ENCODE results near the gene NAP1L1.
A peak's percentile ranks its signal among the peaks of the same experiment; 100 is the strongest.

Gene NAP1L1

DNA sequence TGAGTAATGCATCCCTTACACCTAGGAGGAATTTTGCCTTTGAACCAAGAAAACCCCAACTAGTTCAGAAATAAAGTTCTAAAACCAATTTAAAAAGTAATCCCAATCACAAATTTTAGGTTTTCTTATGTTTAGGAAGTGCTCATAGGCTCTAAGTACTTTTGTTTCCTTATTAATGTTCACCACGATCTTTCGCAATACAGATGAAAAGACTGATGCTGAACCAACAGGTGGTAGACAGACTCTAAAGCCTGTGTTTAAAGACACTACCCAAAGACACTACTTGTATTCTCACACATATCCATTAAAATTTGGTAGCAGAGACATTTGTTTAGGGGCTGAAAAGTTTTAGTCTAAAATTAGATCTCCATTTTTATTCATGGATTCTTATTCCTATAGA lies 42.3 kb downstream of the NAP1L1 start:
- Mint-ChIP-seq H3K4me3 (no peak overlapping the region), H3K9me3 (no peaks in the 10 kb centered on the region), H3K27me3 (ENCODE audit: low read depth) (no peaks in the 10 kb centered on the region), H3K27ac (no peak overlapping the region), H3K36me3 (ENCODE audit: low read depth) (peaks cover 19% of the 10 kb centered on the region), H3K4me1 (peaks cover 7% of the 10 kb centered on the region)
- TF ChIP-seq, protein P1, sequence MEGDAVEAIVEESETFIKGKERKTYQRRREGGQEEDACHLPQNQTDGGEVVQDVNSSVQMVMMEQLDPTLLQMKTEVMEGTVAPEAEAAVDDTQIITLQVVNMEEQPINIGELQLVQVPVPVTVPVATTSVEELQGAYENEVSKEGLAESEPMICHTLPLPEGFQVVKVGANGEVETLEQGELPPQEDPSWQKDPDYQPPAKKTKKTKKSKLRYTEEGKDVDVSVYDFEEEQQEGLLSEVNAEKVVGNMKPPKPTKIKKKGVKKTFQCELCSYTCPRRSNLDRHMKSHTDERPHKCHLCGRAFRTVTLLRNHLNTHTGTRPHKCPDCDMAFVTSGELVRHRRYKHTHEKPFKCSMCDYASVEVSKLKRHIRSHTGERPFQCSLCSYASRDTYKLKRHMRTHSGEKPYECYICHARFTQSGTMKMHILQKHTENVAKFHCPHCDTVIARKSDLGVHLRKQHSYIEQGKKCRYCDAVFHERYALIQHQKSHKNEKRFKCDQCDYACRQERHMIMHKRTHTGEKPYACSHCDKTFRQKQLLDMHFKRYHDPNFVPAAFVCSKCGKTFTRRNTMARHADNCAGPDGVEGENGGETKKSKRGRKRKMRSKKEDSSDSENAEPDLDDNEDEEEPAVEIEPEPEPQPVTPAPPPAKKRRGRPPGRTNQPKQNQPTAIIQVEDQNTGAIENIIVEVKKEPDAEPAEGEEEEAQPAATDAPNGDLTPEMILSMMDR (IDR thresholded peaks at IDR 0.05; ENCODE audit: unreplicated experiment in 3 of 3) = no peak

DNA sequence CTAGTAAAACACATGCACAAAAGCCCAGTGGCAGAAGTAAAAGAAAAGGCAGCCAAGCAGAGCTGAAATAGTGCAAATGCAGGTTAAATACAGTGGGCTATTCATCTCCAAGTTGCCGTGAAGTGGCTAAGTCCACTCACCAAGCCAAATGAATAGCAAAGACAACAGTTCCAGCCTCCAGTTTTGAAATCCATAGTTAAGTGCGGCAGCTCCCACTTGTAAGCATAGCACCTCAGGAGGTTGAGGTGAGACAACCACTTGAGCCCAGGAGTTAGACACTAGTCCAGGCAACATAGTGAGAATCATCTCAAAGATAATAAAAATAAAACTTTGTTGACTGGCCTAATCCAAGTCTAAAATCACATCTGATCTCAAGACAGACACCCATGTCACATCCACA lies 43.1 kb downstream of the NAP1L1 start:
- Mint-ChIP-seq H3K4me3 (no peak overlapping the region), H3K27ac (no peak overlapping the region), H3K9me3 (no peaks in the 10 kb centered on the region), H3K36me3 (ENCODE audit: low read depth) (peaks cover 11% of the 10 kb centered on the region), H3K4me1 (peaks cover 9% of the 10 kb centered on the region), H3K27me3 (ENCODE audit: low read depth) (no peaks in the 10 kb centered on the region)
- TF ChIP-seq, protein P1 (IDR thresholded peaks at IDR 0.05; ENCODE audit: unreplicated experiment in 3 of 3) = no peak

DNA sequence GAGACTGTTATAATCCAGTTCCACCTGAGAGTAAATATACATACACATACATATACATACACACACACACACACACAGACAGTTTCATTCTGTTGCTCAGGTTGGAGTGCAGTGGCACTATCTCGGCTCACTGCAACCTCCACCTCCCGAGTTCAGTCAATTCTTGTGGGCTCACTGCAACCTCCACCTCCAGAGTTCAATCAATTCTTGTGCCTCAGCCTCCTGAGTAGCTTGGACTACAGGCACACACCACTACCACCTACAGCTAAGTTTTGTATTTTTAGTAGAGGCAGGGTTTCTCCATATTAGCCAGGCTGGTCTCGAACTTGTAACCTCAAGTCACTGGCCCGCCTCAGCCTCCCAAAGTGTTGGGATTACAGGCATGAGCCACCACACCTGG lies 44.0 kb downstream of the NAP1L1 start:
- Mint-ChIP-seq H3K27me3 (ENCODE audit: low read depth) (no peaks in the 10 kb centered on the region), H3K4me3 (no peak overlapping the region), H3K9me3 (no peaks in the 10 kb centered on the region), H3K4me1 (peaks cover 15% of the 10 kb centered on the region), H3K36me3 (ENCODE audit: low read depth) (peaks cover 6% of the 10 kb centered on the region), H3K27ac (peak overlapping the region in 1 of 3 experiments; percentile 54)
- TF ChIP-seq, protein P1 (IDR thresholded peaks at IDR 0.05; ENCODE audit: unreplicated experiment in 3 of 3) = no peak

DNA sequence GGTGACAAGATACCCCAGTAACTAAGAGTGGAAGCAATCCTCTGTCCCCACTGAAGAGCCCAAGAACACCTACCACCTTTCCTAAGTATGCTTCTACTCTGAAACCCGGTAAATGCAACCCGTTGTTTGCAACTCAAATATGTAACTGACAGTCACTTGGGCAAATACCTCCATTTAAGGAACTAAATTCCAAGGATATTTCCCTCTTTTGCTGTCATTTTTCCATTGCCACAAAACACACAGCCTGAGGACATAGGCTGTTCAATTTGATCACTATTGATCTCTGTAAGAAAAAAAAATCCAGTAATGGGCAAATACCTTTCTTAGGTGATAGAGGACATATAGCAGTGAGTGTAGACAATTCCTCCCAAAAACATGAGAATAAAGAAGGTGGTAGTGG lies 46.3 kb downstream of the NAP1L1 start:
- Mint-ChIP-seq H3K9me3 (no peaks in the 10 kb centered on the region), H3K4me3 (no peak overlapping the region), H3K36me3 (ENCODE audit: low read depth) (no peaks in the 10 kb centered on the region), H3K4me1 (peaks cover 32% of the 10 kb centered on the region), H3K27me3 (ENCODE audit: low read depth) (no peaks in the 10 kb centered on the region), H3K27ac (no peak overlapping the region)
- TF ChIP-seq, protein P1 (IDR thresholded peaks at IDR 0.05; ENCODE audit: unreplicated experiment in 3 of 3) = no peak

DNA sequence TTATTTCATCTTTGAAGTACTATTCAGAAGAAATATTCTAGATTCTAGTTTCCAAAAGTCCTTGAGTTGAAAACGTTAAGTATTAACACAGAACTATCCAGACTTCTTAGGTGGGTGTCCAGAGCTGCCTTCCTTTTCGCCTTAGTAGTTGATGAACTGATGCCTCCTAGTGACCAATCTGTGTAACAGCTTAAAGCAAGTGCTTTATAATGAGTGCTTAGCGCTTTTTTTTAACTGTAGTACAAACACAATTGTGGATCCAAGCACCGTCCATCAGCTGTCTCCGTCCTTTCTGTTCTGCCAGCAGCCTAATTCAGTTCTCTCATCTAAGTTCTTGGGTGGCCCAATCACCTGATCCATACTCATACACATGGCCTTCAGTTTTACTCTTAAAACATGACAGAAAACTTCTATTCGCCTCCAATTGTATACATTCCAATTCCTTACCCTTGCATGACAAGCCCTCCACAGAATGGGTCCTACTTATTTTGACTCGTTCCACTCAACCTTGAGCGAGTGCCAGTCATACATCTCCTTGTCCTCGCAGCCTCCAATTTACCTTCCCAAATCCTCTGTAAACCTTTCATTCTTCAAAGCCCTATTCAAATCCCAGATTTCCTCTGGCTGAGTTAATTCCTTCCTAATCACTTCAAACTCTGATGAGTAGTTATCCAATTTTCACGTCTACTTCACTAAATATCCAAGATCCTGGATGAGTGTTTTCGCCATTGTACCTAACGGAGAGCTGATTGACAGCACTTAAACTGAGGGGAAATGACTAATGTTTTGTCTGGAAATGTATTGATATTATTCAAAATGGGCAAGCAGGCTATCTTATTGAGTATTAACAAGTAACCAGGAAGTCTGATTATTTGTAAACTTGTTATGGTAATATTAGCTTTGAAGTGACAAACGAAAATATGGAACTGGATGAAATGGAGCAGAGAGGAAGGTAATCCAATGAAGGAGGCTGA lies 47.1 kb downstream of the NAP1L1 start:
- H3K4me3 Mint-ChIP-seq = peak overlapping the region in 1 of 3 experiments; percentile 2
- H3K27me3 Mint-ChIP-seq (ENCODE audit: low read depth) = no peaks in the 10 kb centered on the region
- peak overlapping the region; percentile 2 to 11 (median 2) for H3K27ac Mint-ChIP-seq
- H3K36me3 Mint-ChIP-seq (ENCODE audit: low read depth) = no peaks in the 10 kb centered on the region
- H3K4me1 Mint-ChIP-seq = peaks cover 39% of the 10 kb centered on the region
- no peaks in the 10 kb centered on the region for H3K9me3 Mint-ChIP-seq
- TF ChIP-seq, protein P1 (IDR thresholded peaks at IDR 0.05; ENCODE audit: unreplicated experiment in 3 of 3) = peak; percentile 78 to 90 (median 82)
